OCI-LY1 (cell line): Measurements from ENCODE around the gene FCAR.
"Not testable (repeated sequence)": the region's sequence is repeated elsewhere in the genome, so short reads cannot be mapped to it uniquely, and the experiment has no call there.

Experiments used
- EZH2 ChIP-seq: fragments of 200-600 bp; sonication (generic), shearing (Covaris generic); IDR thresholded peaks from 2 replicates; pipeline ENCODE4 v1.8.0; 2017; ENCODE audit warnings: borderline replicate concordance, mixed run types, mild to moderate bottlenecking, antibody characterized with exemption, low read length, moderate library complexity, mixed read lengths
- TF ChIP-seq, protein P1 (sequence below): fragments of 200-600 bp; sonication (generic), shearing (Covaris generic); IDR thresholded peaks from 2 replicates; pipeline ENCODE4 v1.5.1; 2017; ENCODE audit warnings: mild to moderate bottlenecking, antibody characterized with exemption, low read length, moderate library complexity, mixed read lengths

DNA sequence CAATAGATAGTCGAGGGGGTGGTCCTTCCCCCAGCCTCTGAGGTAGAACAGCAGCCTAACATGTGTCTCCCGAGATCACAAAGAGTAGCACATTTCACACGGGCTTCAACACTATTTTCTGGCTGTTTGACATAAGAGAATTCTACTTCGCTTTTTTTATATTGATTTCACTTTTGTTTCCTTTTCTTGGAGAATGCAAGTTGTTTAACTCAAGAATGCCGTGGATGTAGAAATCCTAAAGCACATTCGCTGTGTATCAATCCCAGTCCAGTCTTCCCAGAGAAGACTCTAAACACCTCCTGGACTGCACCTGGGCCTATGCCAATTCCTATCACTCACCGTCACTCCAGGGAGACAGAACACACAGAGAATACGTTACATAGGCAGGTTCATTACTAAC is 46.0 kb upstream of the FCAR start:
- TF ChIP-seq, protein P1, sequence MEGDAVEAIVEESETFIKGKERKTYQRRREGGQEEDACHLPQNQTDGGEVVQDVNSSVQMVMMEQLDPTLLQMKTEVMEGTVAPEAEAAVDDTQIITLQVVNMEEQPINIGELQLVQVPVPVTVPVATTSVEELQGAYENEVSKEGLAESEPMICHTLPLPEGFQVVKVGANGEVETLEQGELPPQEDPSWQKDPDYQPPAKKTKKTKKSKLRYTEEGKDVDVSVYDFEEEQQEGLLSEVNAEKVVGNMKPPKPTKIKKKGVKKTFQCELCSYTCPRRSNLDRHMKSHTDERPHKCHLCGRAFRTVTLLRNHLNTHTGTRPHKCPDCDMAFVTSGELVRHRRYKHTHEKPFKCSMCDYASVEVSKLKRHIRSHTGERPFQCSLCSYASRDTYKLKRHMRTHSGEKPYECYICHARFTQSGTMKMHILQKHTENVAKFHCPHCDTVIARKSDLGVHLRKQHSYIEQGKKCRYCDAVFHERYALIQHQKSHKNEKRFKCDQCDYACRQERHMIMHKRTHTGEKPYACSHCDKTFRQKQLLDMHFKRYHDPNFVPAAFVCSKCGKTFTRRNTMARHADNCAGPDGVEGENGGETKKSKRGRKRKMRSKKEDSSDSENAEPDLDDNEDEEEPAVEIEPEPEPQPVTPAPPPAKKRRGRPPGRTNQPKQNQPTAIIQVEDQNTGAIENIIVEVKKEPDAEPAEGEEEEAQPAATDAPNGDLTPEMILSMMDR = not testable (repeated sequence)
- not testable (repeated sequence) for TF ChIP-seq EZH2
